UCSD-AML1 (cell line): Measurements from ENCODE around the gene LRRC34.
A peak's percentile ranks its signal among the peaks of the same experiment; 100 is the strongest.

Experiments used
- DNase-seq: peaks from one replicate; lab custom pipeline; 2025; ENCODE audit not compliant: unreplicated experiment; lab: John Stamatoyannopoulos, UW

LRRC34 gene

GRCh38 chr3:169812332-169813235 lies at the start of gene LRRC34, which contains the start of gene LRRIQ4:
TSS of gene LRRC34 (minus strand) at chr3:169812904. CDS start at chr3:169812548, 356 bp downstream.
TSS of gene LRRIQ4 (plus strand) at chr3:169812870. CDS start at chr3:169821922, 9,052 bp downstream.
- DNase-seq, result peak; percentile 62

DNA sequence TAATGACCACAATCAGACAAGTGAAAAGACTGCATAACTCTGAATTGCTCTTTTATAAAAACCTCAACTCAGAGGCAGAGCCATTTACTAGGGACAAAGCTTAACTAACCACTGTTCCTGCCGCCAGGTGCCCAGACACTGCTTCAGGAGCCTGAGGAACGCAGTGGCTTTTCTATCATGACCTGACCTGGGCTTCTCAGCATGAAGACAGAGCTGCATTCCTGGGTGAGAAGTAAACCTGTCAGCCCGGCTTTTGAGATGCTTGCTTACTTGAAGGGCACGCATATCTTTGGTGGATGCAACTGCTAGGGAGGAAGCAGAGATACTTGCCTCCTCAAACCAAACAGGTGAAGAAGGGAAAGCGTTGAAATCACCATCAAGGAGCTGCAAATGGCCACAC lies 49.2 kb upstream of the LRRC34 start:
- no peak for DNase-seq

GRCh38 chr3:169857811-169858210 lies 45.1 kb upstream of the LRRC34 start:
- DNase-seq, result no peak

GRCh38 chr3:169855514-169855913 lies 42.8 kb upstream of the LRRC34 start:
- DNase-seq, result no peak

DNA sequence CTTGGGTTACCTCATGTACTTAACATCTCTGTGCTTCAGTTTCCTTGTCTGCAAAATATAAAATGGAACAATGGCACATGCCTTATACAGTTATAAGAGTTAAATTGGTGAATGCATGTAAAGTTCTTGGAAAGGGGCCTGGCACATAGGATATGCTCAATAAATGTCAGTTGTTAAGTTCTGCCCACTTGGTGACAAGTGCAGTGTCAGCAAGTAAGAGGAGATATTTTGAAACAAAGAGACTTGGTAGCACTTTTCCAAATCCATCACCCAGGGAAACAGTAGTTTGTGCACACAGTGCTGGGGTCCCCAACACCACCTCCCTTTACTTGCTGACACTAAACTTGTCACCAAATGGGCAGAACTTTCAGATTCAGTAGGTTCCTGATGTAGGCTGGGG lies 37.9 kb upstream of the LRRC34 start:
- no peak for DNase-seq

GRCh38 chr3:169848741-169849140 lies 36.0 kb upstream of the LRRC34 start:
- no peak for DNase-seq

DNA sequence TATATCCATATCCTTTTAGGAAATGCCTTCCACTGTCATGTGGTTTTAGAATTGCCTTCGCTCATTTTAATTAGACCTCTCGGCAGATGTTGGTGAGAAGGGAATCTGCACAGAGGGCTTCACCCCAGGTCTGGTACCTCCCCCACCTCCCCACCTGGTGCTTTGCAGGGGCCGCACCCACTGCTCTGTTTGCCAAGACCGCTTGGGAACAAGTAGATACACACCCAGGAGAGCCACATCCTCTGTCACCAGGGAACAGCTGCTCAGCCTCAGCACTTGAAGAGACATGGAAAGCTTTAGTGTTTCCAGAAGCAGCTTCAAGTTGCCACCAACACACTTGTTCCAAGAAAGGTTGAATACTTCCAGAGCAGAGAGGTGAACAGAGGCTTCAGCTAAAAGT lies 35.2 kb upstream of the LRRC34 start:
- DNase-seq, result no peak

- no peak for DNase-seq
These were observed 33.9 kb upstream of the LRRC34 start for GRCh38 chr3:169846458-169847193.

DNA sequence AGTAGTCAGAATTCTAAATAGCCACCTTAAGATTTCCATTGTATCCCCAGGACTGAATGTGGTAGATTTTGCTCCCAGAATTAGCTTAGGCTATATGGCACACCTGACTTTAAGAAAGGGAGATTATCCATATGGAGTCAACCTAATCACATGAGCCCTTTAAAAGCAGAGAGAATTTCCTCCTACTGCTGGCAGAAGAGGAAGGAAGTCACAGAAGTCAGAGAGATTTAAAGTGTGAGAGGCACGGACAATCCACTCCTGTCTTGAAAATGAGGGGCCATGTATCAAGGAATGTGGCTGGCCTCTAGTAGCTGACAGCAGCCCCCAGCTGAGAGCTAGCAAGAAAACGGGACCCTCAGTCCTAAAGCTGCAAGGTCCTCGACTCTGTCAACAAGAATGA lies 30.3 kb upstream of the LRRC34 start:
- DNase-seq, result no peak

GRCh38 chr3:169841171-169841570 lies 28.5 kb upstream of the LRRC34 start:
- no peak for DNase-seq

- no peak for DNase-seq
These were observed 25.9 kb upstream of the LRRC34 start for GRCh38 chr3:169838511-169839030.

DNA sequence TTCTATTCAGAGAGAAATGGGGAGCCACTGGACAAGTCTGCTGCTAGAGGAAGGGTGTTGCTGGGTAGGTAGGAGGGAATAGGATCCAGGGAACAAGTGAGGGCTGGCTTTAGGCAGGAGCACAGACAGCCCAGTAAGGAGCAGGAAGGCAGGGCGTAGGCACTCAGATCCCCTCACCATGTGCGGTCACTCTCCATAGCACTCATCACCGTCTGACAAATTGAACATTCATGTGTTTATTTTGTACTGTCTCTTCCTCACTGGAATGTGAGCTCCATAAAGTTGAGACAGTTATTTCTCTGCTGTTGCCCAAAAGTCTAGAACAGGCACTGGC lies 24.2 kb upstream of the LRRC34 start:
- no peak for DNase-seq

DNA sequence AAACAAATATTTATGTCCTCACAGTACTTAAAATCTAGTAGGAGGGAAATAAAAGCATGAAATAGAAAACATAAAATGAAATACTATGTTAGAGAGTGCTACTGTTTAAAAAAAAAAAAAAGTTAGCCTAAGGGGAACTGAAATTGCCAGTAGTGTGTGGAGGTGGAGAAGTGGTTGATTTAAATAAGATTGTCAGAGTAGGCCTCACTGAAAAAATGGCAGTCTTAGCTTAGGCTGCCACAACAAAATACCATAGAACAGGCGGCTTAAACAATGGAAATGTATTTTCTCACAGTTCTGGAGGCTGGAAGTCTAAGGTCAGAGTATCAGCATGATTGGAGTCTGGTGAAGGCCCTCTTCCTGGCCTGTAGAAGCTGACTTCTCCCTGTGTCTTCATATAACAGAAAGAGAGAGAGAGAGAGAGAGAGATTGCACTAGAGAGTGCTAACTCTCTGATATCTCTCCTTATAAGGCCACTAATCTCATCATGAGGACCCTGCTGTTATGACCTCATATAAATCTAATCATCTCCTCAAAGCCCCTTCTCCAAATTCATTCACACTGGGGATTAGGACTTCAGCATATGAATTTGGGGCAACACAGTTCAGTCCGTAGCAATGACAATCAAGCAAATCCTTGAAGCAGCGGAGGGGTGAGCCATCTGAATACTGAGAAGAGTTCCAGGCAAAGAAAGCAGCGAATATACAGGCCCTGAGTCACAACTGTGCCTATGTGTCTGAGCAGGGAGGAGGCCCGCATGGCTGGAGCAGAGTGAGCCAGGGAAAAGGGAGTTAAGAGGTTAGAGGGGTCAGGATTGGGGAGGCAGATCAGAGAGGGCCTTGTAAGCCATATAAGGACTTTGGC lies 23.6 kb upstream of the LRRC34 start:
- DNase-seq, result no peak

DNA sequence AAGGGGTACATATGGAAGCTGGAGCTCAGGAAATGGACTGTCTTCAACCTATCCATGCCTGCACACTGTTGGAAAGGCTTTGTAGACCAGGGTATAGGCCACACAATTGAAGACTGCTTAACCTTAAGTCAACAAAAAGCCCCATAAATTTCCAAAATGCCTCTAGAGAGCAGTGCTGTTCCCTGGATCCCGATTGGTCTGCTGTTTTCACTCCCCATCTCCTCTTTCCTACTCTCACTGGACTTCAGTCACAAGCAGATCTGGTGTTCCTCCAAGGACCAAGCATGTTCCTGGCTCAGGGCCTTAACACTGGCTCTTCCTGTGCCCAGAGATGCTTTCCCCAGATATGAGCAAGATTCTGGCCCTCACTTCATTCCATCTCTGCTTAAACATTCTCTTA lies 22.8 kb upstream of the LRRC34 start:
- DNase-seq, result no peak

GRCh38 chr3:169827712-169828111 lies 15.0 kb upstream of the LRRC34 start:
- DNase-seq, result no peak

DNA sequence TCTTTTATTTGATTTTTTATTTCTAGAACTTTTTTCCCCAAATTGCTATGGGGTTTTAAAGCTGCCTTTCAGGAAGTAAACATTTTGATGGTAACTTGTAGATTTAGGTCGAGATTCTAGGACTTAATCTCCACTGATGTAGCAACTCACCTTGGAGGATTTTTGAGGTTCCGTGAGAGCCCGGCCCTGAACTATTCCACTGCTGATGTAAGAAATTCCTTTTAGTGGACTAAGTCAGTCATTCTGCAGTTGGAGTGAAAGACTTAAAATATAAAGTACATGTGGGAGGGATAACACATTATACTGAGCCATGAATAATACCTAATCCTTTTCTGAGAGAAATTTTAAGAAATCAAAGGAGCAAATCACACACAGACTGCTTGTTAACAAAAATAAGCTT lies 12.6 kb upstream of the LRRC34 start:
- DNase-seq, result no peak

GRCh38 chr3:169822983-169823382 lies 10.3 kb upstream of the LRRC34 start:
- no peak for DNase-seq

GRCh38 chr3:169822540-169822939 lies 9.8 kb upstream of the LRRC34 start:
- DNase-seq, result no peak

GRCh38 chr3:169822091-169822490 lies 9.4 kb upstream of the LRRC34 start:
- DNase-seq, result no peak

DNA sequence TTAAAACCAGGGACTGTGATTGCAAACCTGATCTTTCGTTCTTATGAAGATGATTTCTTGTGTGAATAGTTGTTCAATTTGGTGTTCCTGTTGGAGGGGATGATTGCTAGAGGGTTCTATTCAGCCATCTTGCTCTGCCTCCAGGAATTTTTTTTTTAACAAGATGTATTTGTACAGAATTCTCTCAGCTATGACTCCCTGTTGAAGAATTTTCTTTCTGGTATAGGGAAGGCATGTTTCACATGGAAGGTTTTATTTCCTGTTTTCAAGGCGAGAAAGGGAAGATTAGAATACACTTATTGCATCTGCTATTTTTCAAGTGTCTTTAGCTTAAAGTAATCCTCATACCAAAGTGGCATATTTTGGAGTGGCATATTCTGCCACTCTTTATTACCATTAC lies 5.6 kb upstream of the LRRC34 start:
- no peak for DNase-seq

- no peak for DNase-seq
These were observed 3.0 kb upstream of the LRRC34 start for GRCh38 chr3:169815590-169816150.
